ENCODE measurements around the gene SEMA3C.

GRCh38 chr7:80847895-80848294 lies 71.0 kb downstream of the SEMA3C start:
- TF ChIP-seq CTCF (IDR thresholded peaks at IDR 0.05; ENCODE audit: borderline replicate concordance, extremely low read depth, low read length, poor library complexity, severe bottlenecking) (no peak), EZH2 (IDR thresholded peaks at IDR 0.05; ENCODE audit: borderline replicate concordance, low read depth, low read length, severe bottlenecking) (no peak)
